ENCODE data around the gene BMPR1B.

GRCh38 chr4:94819371-94820168 is 61.8 kb downstream of the BMPR1B start:
- TF ChIP-seq TAF1 (IDR thresholded peaks at IDR 0.05; ENCODE audit: borderline replicate concordance, insufficient read depth, low read length) (no peak), SIN3A (IDR thresholded peaks at IDR 0.05; ENCODE audit: borderline replicate concordance, insufficient read depth, low read length) (no peak), REST (IDR thresholded peaks at IDR 0.05; ENCODE audit: insufficient read depth in 1 of 2, low read depth in 2 of 2, low read length in 2 of 2) (no peak), POLR2AphosphoS5 (IDR thresholded peaks at IDR 0.05; ENCODE audit: low read depth, low read length) (no peak)

Data from PFSK-1 (cell line).